Measurements from ENCODE around the gene NLRX1. TPM values are rescaled to one million over a fixed set of nuclear protein-coding genes. Genes with fewer than 3 reads are reported as not detected.

Gene NLRX1
- total and polyA plus RNA-seq, 2 donors (not counting 3 experiments of a cell fraction or from before 2014, with no cell fraction given) = 15.1 to 15.5 TPM

DNA sequence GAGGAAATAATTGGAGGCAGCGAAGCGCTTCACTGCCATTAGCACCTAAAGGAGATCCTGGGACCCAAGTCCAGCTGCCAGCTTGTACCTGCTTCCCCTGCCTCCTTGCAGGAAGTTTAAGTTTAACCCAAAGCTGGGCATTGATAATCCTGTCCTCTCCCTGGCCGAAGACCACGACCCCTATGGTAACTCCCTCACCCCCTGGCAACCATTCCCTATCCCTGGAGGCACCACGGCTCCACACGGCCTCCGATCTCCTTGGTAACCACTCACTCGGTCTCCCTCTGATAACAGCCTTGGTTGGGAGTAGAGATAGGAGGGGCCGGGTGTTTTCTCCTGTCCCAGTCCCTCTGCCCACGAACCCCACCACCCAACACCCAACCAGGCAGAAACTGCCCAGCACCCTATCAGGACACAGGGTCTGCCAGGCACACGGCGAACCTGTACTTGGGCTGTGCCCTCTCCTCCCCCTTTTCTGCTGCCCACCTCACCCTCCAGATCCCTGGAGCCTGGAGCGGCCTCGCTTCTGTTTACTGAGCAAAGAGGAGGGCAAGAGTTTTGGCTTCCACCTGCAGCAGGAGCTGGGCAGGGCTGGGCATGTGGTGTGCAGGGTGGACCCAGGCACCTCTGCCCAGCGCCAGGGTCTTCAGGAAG, 17.6 kb downstream of the NLRX1 start:
- CTCF ChIA-PET = interaction anchor here (0.5 to 0.8 kb wide), 3 partner anchors 17 to 51 kb away, joined by 3 to 4 read pairs (median 4); no protein-coding TSS in a partner anchor
- dilution Hi-C loops (cut with MboI; ENCODE audit: extremely low pct_ligation_motif_present, low sequenced_read_pairs) = no loop called here
- Histone ChIP-seq H3K27ac (ENCODE audit: insufficient read depth, low read depth, low read length) (no peak overlapping the region), H3K79me2 (ENCODE audit: control insufficient read depth, insufficient read depth, low read length) (no peaks in the 10 kb centered on the region), H3K4me2 (ENCODE audit: insufficient read depth, low read length) (no peak overlapping the region), H3K27me3 (ENCODE audit: control insufficient read depth in 2 of 2, insufficient read depth in 2 of 2, low read length in 2 of 2) (peaks cover 0 to 2% of the 10 kb centered on the region in 2 experiments), H3K9me3 (replicated peaks; ENCODE audit: control insufficient read depth, insufficient read depth, low read length) (no peaks in the 10 kb centered on the region), H2AFZ (ENCODE audit: low read depth, low read length) (no peak overlapping the region), H3K36me3 (ENCODE audit: control insufficient read depth in 2 of 2, extremely low read depth in 1 of 2, insufficient read depth in 2 of 2, low read length in 2 of 2) (no peaks in the 10 kb centered on the region), H3K4me3 (replicated peaks in 1 of 3; ENCODE audit: insufficient read depth in 1 of 3, low read depth in 1 of 3, low read length in 3 of 3) (no peak overlapping the region), H3K9ac (replicated peaks; ENCODE audit: extremely low read depth, insufficient read depth, low read length) (no peak overlapping the region), H4K20me1 (replicated peaks; ENCODE audit: control insufficient read depth, extremely low read depth, insufficient read depth, low read length) (no peaks in the 10 kb centered on the region), H3K4me1 (ENCODE audit: control insufficient read depth, extremely low read depth, insufficient read depth, low read length) (peaks cover 9% of the 10 kb centered on the region), H3K9me1 (replicated peaks; ENCODE audit: control insufficient read depth, extremely low read depth, insufficient read depth, low read length) (no peaks in the 10 kb centered on the region)
- DNase-seq (ENCODE audit: low read depth, low spot score) (no peak), FAIRE-seq (no peak)
- intact Hi-C loops (cut with micrococcal nuclease) = no loop called here
- TF ChIP-seq POLR2A (IDR thresholded peaks at IDR 0.05; ENCODE audit: low read depth, low read length) = no peak
- no peak for TF ChIP-seq MYC (IDR thresholded peaks at IDR 0.05; ENCODE audit: low read depth, low read length)
- TF ChIP-seq EZH2 (IDR thresholded peaks at IDR 0.05; ENCODE audit: borderline replicate concordance, low read depth, low read length, severe bottlenecking) = no peak
- TF ChIP-seq, protein P1, sequence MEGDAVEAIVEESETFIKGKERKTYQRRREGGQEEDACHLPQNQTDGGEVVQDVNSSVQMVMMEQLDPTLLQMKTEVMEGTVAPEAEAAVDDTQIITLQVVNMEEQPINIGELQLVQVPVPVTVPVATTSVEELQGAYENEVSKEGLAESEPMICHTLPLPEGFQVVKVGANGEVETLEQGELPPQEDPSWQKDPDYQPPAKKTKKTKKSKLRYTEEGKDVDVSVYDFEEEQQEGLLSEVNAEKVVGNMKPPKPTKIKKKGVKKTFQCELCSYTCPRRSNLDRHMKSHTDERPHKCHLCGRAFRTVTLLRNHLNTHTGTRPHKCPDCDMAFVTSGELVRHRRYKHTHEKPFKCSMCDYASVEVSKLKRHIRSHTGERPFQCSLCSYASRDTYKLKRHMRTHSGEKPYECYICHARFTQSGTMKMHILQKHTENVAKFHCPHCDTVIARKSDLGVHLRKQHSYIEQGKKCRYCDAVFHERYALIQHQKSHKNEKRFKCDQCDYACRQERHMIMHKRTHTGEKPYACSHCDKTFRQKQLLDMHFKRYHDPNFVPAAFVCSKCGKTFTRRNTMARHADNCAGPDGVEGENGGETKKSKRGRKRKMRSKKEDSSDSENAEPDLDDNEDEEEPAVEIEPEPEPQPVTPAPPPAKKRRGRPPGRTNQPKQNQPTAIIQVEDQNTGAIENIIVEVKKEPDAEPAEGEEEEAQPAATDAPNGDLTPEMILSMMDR (IDR thresholded peaks at IDR 0.05; ENCODE audit: extremely low read depth in 1 of 2, insufficient read depth in 1 of 2, low read depth in 1 of 2, low read length in 2 of 2) = no peak
- TF ChIP-seq FOS (IDR thresholded peaks at IDR 0.05; ENCODE audit: borderline replicate concordance, insufficient read depth, low read length) = no peak
- TF ChIP-seq POLR2AphosphoS5 (IDR thresholded peaks at IDR 0.05; ENCODE audit: insufficient read depth, low read depth, low read length) = no peak
- TF ChIP-seq, protein P2, sequence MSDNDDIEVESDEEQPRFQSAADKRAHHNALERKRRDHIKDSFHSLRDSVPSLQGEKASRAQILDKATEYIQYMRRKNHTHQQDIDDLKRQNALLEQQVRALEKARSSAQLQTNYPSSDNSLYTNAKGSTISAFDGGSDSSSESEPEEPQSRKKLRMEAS (IDR thresholded peaks at IDR 0.05; ENCODE audit: insufficient read depth, insufficient read length) = no peak
- no peak for TF ChIP-seq JUN (IDR thresholded peaks at IDR 0.05; ENCODE audit: borderline replicate concordance, insufficient read depth, insufficient read length, low read depth)
- TF ChIP-seq GATA2 (IDR thresholded peaks at IDR 0.05; ENCODE audit: insufficient read depth, insufficient read length, low read depth, low read length) = no peak
- POLR2A ChIA-PET = no interaction called here
- BruUV-seq (replicated peaks) = no TSS peak
